HEK293T (cell line): Measurements from ENCODE around the gene CYP39A1.

ENCODE experiments used
- CTCF ChIA-PET: fragments of 350-600 bp; formaldehyde crosslinking; extraction: SDS; loops from one replicate; lab custom pipeline; 2021; ENCODE audit warnings: antibody characterized with exemption, inconsistent platforms; lab: Yijun Ruan, JAX
- POLR2A ChIA-PET: fragments of 350-600 bp; formaldehyde crosslinking; extraction: SDS; loops from one replicate; lab custom pipeline; 2020; ENCODE audit warnings: antibody characterized with exemption, inconsistent platforms; lab: Yijun Ruan, JAX
- DNase-seq: peaks from one replicate; pipeline ENCODE4 v3.0.0; 2012; ENCODE audit warnings: mixed read lengths; ENCODE audit errors: extremely low spot score
- ARNT ChIP-seq: fragments of 450-650 bp; IDR thresholded peaks from 2 replicates; pipeline ENCODE4 v1.6.1; 2017; ENCODE audit warnings: mild to moderate bottlenecking
- BHLHE40 ChIP-seq: fragments of 450-650 bp; IDR thresholded peaks from 2 replicates; pipeline ENCODE4 v1.6.1; 2016; ENCODE audit warnings: mild to moderate bottlenecking, moderate library complexity, borderline replicate concordance
- CTBP1 ChIP-seq: fragments of 450-650 bp; IDR thresholded peaks from 2 replicates; pipeline ENCODE4 v1.6.1; 2016; ENCODE audit warnings: borderline replicate concordance
- ELF4 ChIP-seq: fragments of 450-650 bp; IDR thresholded peaks from 2 replicates; pipeline ENCODE4 v1.6.1; 2017; ENCODE audit warnings: antibody characterized with exemption
- FOXA1 ChIP-seq: fragments of 450-650 bp; IDR thresholded peaks from 2 replicates; pipeline ENCODE4 v1.6.1; 2016; ENCODE audit warnings: mild to moderate bottlenecking
- FOXK2 ChIP-seq: fragments of 450-650 bp; IDR thresholded peaks from 2 replicates; pipeline ENCODE4 v1.6.1; 2016; ENCODE audit warnings: mild to moderate bottlenecking
- FOXM1 ChIP-seq: fragments of 450-650 bp; IDR thresholded peaks from 2 replicates; pipeline ENCODE4 v1.6.1; 2017; ENCODE audit warnings: mild to moderate bottlenecking, borderline replicate concordance
- HDGF ChIP-seq: fragments of 450-650 bp; IDR thresholded peaks from 2 replicates; pipeline ENCODE4 v1.6.1; 2017; ENCODE audit warnings: antibody characterized with exemption, borderline replicate concordance
- L3MBTL2 ChIP-seq: fragments of 450-650 bp; conservative IDR thresholded peaks from 2 replicates; pipeline ENCODE4 v1.6.1; 2016; ENCODE audit warnings: mild to moderate bottlenecking
- LEF1 ChIP-seq: fragments of 450-650 bp; IDR thresholded peaks from 2 replicates; pipeline ENCODE4 v1.6.1; 2017; ENCODE audit warnings: mild to moderate bottlenecking, borderline replicate concordance
- NFRKB ChIP-seq: fragments of 450-650 bp; IDR thresholded peaks from 2 replicates; pipeline ENCODE4 v1.6.1; 2016; ENCODE audit warnings: mild to moderate bottlenecking, moderate library complexity
- SP1 ChIP-seq: fragments of 450-650 bp; IDR thresholded peaks from 2 replicates; pipeline ENCODE4 v1.6.1; 2017
- SUZ12 ChIP-seq: fragments of 450-650 bp; IDR thresholded peaks from 2 replicates; pipeline ENCODE4 v1.6.1; 2016; ENCODE audit warnings: mild to moderate bottlenecking
- TARDBP ChIP-seq: fragments of 450-650 bp; IDR thresholded peaks from 2 replicates; pipeline ENCODE4 v1.6.1; 2016
- ZNF384 ChIP-seq: fragments of 450-650 bp; IDR thresholded peaks from 2 replicates; pipeline ENCODE4 v1.6.1; 2016
- TF ChIP-seq, protein P1 (sequence below): fragments of 450-650 bp; IDR thresholded peaks from 2 replicates; pipeline ENCODE4 v1.6.1; 2016

CYP39A1 gene

DNA sequence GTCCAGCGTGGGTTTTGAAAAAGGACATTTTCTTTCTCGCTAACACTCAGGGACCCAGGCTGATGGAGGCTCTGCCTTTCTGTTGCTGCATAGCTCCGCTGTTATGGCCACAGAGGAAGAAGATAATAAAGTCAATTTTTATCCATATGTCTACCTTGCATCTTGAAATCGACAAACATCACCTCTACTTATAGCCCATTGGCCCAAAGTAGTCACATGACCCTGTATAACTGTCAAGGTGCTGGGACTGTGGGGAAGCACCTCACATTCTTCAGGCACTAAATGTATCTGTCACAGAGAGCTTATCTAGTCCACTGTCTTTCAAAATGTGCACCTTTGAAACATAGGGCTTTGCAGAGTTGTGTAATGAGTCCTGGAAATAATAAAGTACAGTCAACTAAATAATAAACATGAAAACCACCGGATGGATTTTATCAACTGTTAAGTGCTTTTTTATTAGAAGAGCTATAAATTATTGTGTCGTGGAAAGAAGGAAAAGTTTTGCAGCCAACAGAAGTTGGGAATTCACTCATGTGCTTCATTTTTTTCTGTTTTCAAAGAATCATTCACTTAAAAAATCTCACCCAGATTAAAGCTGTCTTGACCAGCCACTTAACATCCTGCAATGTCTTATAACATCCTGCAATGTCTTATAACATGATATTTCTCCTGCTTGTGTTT is 113.7 kb downstream of the CYP39A1 start:
- no peak for TF ChIP-seq FOXK2

DNA sequence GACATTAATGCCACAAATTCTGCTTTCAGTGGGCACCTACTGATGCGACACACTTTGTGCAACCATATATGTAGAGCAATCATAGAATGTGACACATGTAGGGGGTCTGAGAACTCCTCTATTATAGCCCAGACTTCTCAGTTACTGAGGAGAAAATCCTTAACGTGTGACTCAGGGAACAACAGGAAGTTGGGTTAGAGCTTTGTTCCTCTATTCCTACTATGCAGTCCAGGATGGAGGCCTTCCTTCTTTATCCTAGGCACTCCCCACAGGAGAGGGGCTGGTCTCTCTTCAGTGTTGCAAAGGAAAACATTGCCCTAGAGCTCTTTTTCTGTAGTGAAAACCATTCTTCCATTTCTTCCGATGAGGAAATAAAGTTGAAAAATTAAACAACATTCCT is 121.7 kb downstream of the CYP39A1 start:
- ChIA-PET CTCF (no interaction called here), POLR2A (no interaction called here)
- no peak for TF ChIP-seq LEF1
- TF ChIP-seq FOXA1: no peak
- TF ChIP-seq L3MBTL2: no peak
- no peak for TF ChIP-seq BHLHE40
- no peak for DNase-seq

More for the DNA sequence above, 113.7 kb downstream of the CYP39A1 start:
- ChIA-PET CTCF (no interaction called here), POLR2A (no interaction called here)
- DNase-seq: no peak

DNA sequence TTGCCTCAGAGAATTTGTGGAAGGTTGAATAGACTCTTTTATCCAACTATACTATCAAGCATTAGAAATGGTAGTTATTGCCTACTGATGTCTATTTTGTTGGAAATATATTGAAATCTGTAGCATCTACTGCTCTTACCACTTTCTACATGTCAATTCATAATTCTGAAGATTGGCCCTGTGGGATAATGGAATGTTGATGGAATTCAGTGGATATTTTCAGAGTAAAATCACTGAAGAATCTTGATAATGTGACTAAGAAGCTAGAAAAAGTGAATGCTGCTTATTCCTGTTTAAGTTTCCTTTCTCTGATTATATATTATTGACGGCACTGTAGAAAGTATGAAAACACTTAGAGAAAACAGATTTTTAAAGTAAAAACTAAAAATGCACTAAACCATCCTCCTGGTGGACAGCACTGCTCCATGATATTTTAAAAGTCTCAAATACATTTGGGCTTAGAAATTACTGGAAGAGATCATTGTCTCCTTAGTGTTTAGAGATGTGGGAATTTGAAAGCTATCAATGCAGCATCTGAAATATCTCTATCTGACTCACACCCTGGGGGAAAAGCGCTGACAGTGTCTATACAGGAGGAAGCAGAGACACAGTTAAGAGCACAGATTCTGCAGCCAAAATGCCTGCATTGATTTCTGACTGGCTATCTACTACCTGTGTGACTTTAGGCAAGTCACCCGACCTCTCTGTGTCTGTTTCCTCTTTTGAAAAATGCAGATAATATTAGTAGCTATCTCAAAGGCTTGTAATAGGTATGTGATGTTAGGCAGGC is 123.5 kb downstream of the CYP39A1 start:
- DNase-seq: no peak
- ChIA-PET CTCF (no interaction called here), POLR2A (no interaction called here)
- TF ChIP-seq TARDBP (no peak), SUZ12 (no peak), NFRKB (no peak), FOXA1 (no peak), FOXM1 (no peak), ELF4 (no peak), L3MBTL2 (no peak), HDGF (no peak), CTBP1 (no peak), BHLHE40 (no peak), SP1 (no peak)

DNA sequence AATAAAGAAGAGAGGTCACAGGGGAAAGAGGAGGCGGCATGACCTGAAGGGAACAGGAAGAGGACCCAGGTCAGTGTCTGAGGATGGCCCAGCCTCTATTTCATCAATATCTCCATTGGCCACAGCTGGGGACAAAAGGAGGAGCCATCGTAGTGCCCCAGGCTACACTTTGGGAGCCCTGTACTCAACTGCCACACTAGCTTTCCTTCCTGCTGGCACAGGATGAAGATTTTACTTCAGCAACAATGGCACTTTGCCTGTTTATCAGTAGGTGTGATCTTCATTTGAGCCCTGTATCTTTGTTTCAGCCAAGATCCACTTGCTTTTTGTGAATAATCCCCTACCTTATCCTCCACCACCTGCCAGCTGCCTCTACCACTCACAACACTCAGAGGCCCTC is 126.0 kb downstream of the CYP39A1 start:
- no peak for DNase-seq
- CTCF ChIA-PET: no interaction called here
- POLR2A ChIA-PET: no interaction called here
- TF ChIP-seq NFRKB (no peak), CTBP1 (no peak), ELF4 (no peak), ARNT (no peak), LEF1 (no peak), SUZ12 (no peak), SP1 (no peak), FOXM1 (no peak), BHLHE40 (no peak), TARDBP (no peak), FOXK2 (no peak), HDGF (no peak), L3MBTL2 (no peak), ZNF384 (no peak), FOXA1 (no peak)
- TF ChIP-seq, protein P1, sequence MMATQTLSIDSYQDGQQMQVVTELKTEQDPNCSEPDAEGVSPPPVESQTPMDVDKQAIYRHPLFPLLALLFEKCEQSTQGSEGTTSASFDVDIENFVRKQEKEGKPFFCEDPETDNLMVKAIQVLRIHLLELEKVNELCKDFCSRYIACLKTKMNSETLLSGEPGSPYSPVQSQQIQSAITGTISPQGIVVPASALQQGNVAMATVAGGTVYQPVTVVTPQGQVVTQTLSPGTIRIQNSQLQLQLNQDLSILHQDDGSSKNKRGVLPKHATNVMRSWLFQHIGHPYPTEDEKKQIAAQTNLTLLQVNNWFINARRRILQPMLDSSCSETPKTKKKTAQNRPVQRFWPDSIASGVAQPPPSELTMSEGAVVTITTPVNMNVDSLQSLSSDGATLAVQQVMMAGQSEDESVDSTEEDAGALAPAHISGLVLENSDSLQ: no peak

DNA sequence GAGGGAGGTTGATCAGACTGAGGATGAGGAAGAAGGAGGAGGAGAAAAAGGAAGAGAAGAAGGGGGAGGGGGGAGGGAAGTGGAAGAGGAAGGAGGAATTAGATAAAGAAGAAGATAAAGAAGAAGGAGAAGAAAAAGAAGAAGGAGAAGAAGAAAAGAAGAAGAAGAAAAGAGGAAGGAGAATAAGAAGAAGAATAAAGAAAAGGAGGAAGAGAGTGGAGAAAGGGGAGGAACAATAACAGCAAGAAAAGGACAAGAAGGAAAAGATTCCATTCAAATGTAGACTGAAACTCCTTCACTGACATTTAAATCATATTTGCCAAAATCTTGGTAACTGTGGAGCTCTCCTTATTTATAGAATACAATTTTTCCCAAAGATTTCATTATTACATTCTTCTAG is 127.0 kb downstream of the CYP39A1 start:
- no peak for TF ChIP-seq ELF4
- no peak for TF ChIP-seq ARNT
- no peak for TF ChIP-seq FOXK2
- TF ChIP-seq HDGF: no peak
- TF ChIP-seq LEF1: no peak
- no peak for TF ChIP-seq FOXM1
- no peak for TF ChIP-seq SUZ12
- no peak for TF ChIP-seq NFRKB
- TF ChIP-seq, protein P1: no peak
- no peak for TF ChIP-seq ZNF384
- TF ChIP-seq SP1: no peak
- no peak for TF ChIP-seq TARDBP
- no peak for TF ChIP-seq BHLHE40
- no peak for TF ChIP-seq FOXA1
- no peak for TF ChIP-seq CTBP1
- TF ChIP-seq L3MBTL2: no peak
- POLR2A ChIA-PET: no interaction called here
- CTCF ChIA-PET: no interaction called here
- no peak for DNase-seq

DNA sequence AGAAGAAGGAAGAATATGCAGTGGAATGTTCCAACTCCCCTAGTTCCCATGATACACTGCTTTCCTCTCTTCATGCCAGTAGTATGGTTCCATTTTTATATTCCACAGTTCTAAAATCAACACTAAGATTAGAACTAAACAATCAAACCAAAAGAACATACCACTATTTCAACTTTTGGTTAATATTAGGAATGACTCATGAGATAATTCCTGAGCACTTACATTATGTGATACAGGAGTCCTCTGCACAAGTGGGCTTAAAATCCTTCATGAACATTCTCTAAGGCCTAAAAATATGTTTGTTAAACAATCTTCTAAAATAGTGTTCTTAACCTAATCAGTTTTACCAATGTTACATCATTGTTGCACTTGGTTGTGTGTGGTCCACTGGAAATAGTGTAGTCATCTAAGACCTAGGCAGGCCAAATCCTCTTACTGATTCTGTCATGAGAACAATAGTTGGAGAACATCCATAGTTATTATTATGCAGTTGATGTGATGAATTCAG is 131.1 kb downstream of the CYP39A1 start:
- DNase-seq: no peak
- no peak for TF ChIP-seq ELF4
- ChIA-PET POLR2A (no interaction called here), CTCF (no interaction called here)

DNA sequence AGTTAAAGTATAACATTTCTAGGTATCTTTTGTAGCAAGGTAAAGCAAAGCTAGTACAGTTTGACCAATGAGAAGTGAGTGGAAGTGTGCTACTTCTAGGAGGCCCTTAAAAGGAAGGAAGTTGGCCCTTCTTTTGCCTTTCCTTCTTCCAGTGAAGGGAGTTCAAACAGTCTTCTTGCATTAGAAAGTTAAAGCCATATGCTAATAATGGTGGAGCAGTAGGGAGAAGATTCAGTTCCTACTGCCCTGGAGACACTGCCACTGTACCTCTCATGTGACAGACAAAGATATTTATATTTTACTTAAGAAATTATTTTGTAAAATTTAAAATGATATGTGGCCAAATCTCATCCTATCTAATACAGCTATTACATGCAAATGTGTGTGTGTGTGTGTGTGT is 135.4 kb downstream of the CYP39A1 start:
- DNase-seq: no peak
- TF ChIP-seq NFRKB: no peak
- TF ChIP-seq ZNF384: no peak
- TF ChIP-seq FOXM1: no peak
- TF ChIP-seq CTBP1: no peak
- TF ChIP-seq BHLHE40: no peak
- TF ChIP-seq SUZ12: no peak
- TF ChIP-seq FOXA1: no peak
- TF ChIP-seq LEF1: no peak
- no peak for TF ChIP-seq TARDBP
- no peak for TF ChIP-seq ARNT
- TF ChIP-seq, protein P1: no peak
- ChIA-PET CTCF (interaction anchor here (0.6 to 0.7 kb wide), 2 partner anchors 1221 to 1306 kb away, joined by 3 read pairs; no protein-coding TSS in a partner anchor), POLR2A (no interaction called here)
